Osteoblast (primary cell): ENCODE data around the gene OCA2. TPM values are rescaled to one million over a fixed set of nuclear protein-coding genes. Genes with fewer than 3 reads are reported as not detected.

Experiments used
- DNase-seq: peaks from one replicate; pipeline ENCODE4 v3.0.0; 2011; ENCODE audit warnings: low spot score, mixed read lengths; ENCODE audit not compliant: insufficient read length; ENCODE audit errors: missing footprints
- H2AFZ ChIP-seq: 2 replicates; pipeline ENCODE4 v1.6.0; 2011; ENCODE audit warnings: mild to moderate bottlenecking, low read length
- H3K27ac ChIP-seq: 2 replicates; pipeline ENCODE4 v1.5.1; 2011; ENCODE audit warnings: mild to moderate bottlenecking, low read depth, low read length, moderate library complexity
- H3K27me3 ChIP-seq: 2 replicates; pipeline ENCODE4 v1.6.0; 2012; ENCODE audit warnings: mild to moderate bottlenecking, control low read depth, inconsistent platforms, low read length, moderate library complexity; ENCODE audit not compliant: insufficient read depth
- H3K36me3 ChIP-seq: 2 replicates; pipeline ENCODE4 v1.5.1; 2011; ENCODE audit warnings: mild to moderate bottlenecking, low read length, control low read depth, moderate library complexity; ENCODE audit not compliant: insufficient read depth
- H3K4me1 ChIP-seq: 2 replicates; pipeline ENCODE4 v1.5.1; 2011; ENCODE audit warnings: mild to moderate bottlenecking, low read length, control low read depth, moderate library complexity; ENCODE audit not compliant: insufficient read depth
- H3K4me2 ChIP-seq: 2 replicates; pipeline ENCODE4 v1.6.0; 2011; ENCODE audit warnings: mild to moderate bottlenecking, low read length; ENCODE audit not compliant: insufficient read depth
- H3K4me3 ChIP-seq: fragments of 200-600 bp; sonication (generic); 3 replicates; pipeline ENCODE4 v1.5.1; 2012; ENCODE audit warnings: mild to moderate bottlenecking, low read length, inconsistent platforms; ENCODE audit not compliant: insufficient read depth
- H3K79me2 ChIP-seq: 2 replicates; pipeline ENCODE4 v1.6.0; 2012; ENCODE audit warnings: mild to moderate bottlenecking, low read length, control low read depth, inconsistent platforms; ENCODE audit not compliant: insufficient read depth
- H3K9me3 ChIP-seq: 2 replicates; pipeline ENCODE4 v1.5.1; 2011; ENCODE audit warnings: low read depth, low read length, control low read depth
- H4K20me1 ChIP-seq: 2 replicates; pipeline ENCODE4 v1.6.0; 2012; ENCODE audit warnings: mild to moderate bottlenecking, low read length, control low read depth; ENCODE audit not compliant: insufficient read depth
- CTCF ChIP-seq: IDR thresholded peaks from 2 replicates; pipeline ENCODE4 v1.5.1; 2011; ENCODE audit warnings: mild to moderate bottlenecking, low read depth, low read length, moderate library complexity; ENCODE audit errors: extremely low read depth
- total RNA-seq: library from RNA; depleted of rRNA; stranded (reverse); fragments of >200 nt; gene quantifications from 2 replicates; pipeline ENCODE4 v1.2.3, GENCODE V29; 2012

Gene OCA2
- total RNA-seq, 1 donor: not detected

GRCh38 chr15:28043691-28044091 lies 55.4 kb downstream of the OCA2 start:
- no peak overlapping the region for H3K4me2 ChIP-seq
- no peak overlapping the region for H2AFZ ChIP-seq
- no peaks in the 10 kb centered on the region for H3K4me1 ChIP-seq
- no peaks in the 10 kb centered on the region for H3K9me3 ChIP-seq
- H3K4me3 ChIP-seq: no peak overlapping the region
- no peaks in the 10 kb centered on the region for H3K79me2 ChIP-seq
- H3K36me3 ChIP-seq: no peaks in the 10 kb centered on the region
- no peak for DNase-seq
- no peaks in the 10 kb centered on the region for H3K27me3 ChIP-seq
- no peak for TF ChIP-seq CTCF
- H4K20me1 ChIP-seq: no peaks in the 10 kb centered on the region
- H3K27ac ChIP-seq: no peak overlapping the region

GRCh38 chr15:28037969-28038590 lies 61.0 kb downstream of the OCA2 start:
- H3K27me3 ChIP-seq: no peaks in the 10 kb centered on the region
- H3K9me3 ChIP-seq: no peaks in the 10 kb centered on the region

GRCh38 chr15:28033443-28033842 lies 65.7 kb downstream of the OCA2 start:
- DNase-seq: no peak
- H3K27me3 ChIP-seq: no peaks in the 10 kb centered on the region
- H2AFZ ChIP-seq: no peak overlapping the region
- no peaks in the 10 kb centered on the region for H4K20me1 ChIP-seq
- H3K36me3 ChIP-seq: no peaks in the 10 kb centered on the region
- no peak overlapping the region for H3K27ac ChIP-seq
- H3K4me1 ChIP-seq: no peaks in the 10 kb centered on the region
- no peaks in the 10 kb centered on the region for H3K79me2 ChIP-seq
- TF ChIP-seq CTCF: no peak
- H3K4me2 ChIP-seq: no peak overlapping the region
- no peak overlapping the region for H3K4me3 ChIP-seq
- H3K9me3 ChIP-seq: no peaks in the 10 kb centered on the region

More at GRCh38 chr15:28037969-28038590, 61.0 kb downstream of the OCA2 start:
- Histone ChIP-seq H3K36me3 (no peaks in the 10 kb centered on the region), H3K79me2 (no peaks in the 10 kb centered on the region), H3K27ac (no peak overlapping the region), H2AFZ (no peak overlapping the region), H3K4me1 (no peaks in the 10 kb centered on the region), H4K20me1 (no peaks in the 10 kb centered on the region), H3K4me2 (no peak overlapping the region), H3K4me3 (no peak overlapping the region)
- no peak for DNase-seq
- TF ChIP-seq CTCF: no peak

GRCh38 chr15:28030801-28031200 lies 68.3 kb downstream of the OCA2 start:
- Histone ChIP-seq H3K79me2 (no peaks in the 10 kb centered on the region), H2AFZ (no peak overlapping the region), H3K27ac (no peak overlapping the region), H3K4me1 (no peaks in the 10 kb centered on the region), H3K9me3 (no peaks in the 10 kb centered on the region), H3K4me3 (no peak overlapping the region), H3K4me2 (no peak overlapping the region), H3K36me3 (no peaks in the 10 kb centered on the region), H4K20me1 (no peaks in the 10 kb centered on the region), H3K27me3 (no peaks in the 10 kb centered on the region)
- no peak for DNase-seq
- no peak for TF ChIP-seq CTCF
